K562 (cell line): ENCODE data around the gene ASIC1. TPM values are rescaled to one million over a fixed set of nuclear protein-coding genes. Genes with fewer than 3 reads are reported as not detected.

Experiments
- ATAC-seq: fragments of 200-7000 bp; cut with Tn5 transposase; 3 replicates; pipeline ENCODE4 v1.9.1; 2020; ENCODE audit warnings: moderate library complexity
- BruUV-seq: library from RNA; stranded (reverse); fragments of 400-500 nt; replicated peaks from 2 replicates; lab custom pipeline; 2021; lab: Mats Ljungman, UMichigan
- CTCF ChIA-PET: fragments of 300-600 bp; formaldehyde crosslinking; extraction: SDS; loops from one replicate; lab custom pipeline; 2021; ENCODE audit warnings: low intra/inter-chr PET ratio; lab: Yijun Ruan, JAX
- POLR2A ChIA-PET: fragments of 300-600, 350-650 bp; sonication (Branson Sonifier 250); formaldehyde crosslinking; extraction: SDS; loops from one replicate; lab custom pipeline; 2021; ENCODE audit warnings: antibody characterized with exemption, inconsistent platforms; lab: Yijun Ruan, JAX
- DNase-seq, 4 experiments: peaks; one replicate each; pipeline versions ENCODE4 v3.0.0 to v3.0.0-alpha.2; 2011 to 2018; ENCODE audit warnings: low spot score in 3 of 4, mixed read lengths in 3 of 4; ENCODE audit errors: extremely low read depth in 1 of 4
- FAIRE-seq: peaks from 2 replicates; lab custom pipeline; 2011; peaks lifted over from hg19 to GRCh38; lab: Jason Lieb, UNC
- H2AFZ ChIP-seq: 2 replicates; pipeline ENCODE4 v1.6.0; 2011; ENCODE audit warnings: low read depth, low read length, control low read depth, inconsistent platforms
- H3K27ac ChIP-seq: fragments of 200-600 bp; 3 replicates; pipeline ENCODE4 v1.8.0; 2011; ENCODE audit warnings: low read depth, mild to moderate bottlenecking, control low read depth, inconsistent platforms, low read length, moderate library complexity, mixed read lengths; ENCODE audit errors: extremely low read depth
- H3K27me3 ChIP-seq, 2 experiments: fragments of 300-600 bp in 1 of 2; 2 replicates in 1 of 2; 3 replicates in 1 of 2; pipeline versions ENCODE4 v1.6.0 to v1.8.0; 2011; ENCODE audit warnings: inconsistent platforms in 2 of 2, low read length in 2 of 2, mild to moderate bottlenecking in 1 of 2, mixed read lengths in 1 of 2, moderate library complexity in 1 of 2; ENCODE audit not compliant: control insufficient read depth in 2 of 2, insufficient read depth in 2 of 2
- H3K36me3 ChIP-seq: fragments of 300-600 bp; 3 replicates; pipeline ENCODE4 v1.8.0; 2011; ENCODE audit warnings: mild to moderate bottlenecking, low read length, inconsistent platforms; ENCODE audit not compliant: control insufficient read depth, insufficient read depth
- H3K4me1 ChIP-seq, 2 experiments: fragments of 200-600 bp in 1 of 2; replicated peaks in 1 of 2; 2 replicates in 1 of 2; 3 replicates in 1 of 2; pipeline versions ENCODE4 v1.5.1 to v1.8.0; 2011; ENCODE audit warnings: inconsistent platforms in 2 of 2, low read length in 2 of 2, mild to moderate bottlenecking in 1 of 2, mixed read lengths in 1 of 2, moderate library complexity in 1 of 2; ENCODE audit not compliant: control insufficient read depth in 2 of 2, insufficient read depth in 2 of 2
- H3K4me2 ChIP-seq: 2 replicates; pipeline ENCODE4 v1.6.1; 2011; ENCODE audit warnings: low read length, control low read depth, inconsistent platforms, mixed read lengths; ENCODE audit not compliant: insufficient read depth
- H3K4me3 ChIP-seq: fragments of 200-600 bp; sonication (generic), shearing (Covaris generic); 2 replicates; pipeline ENCODE4 v1.5.1; 2016; ENCODE audit warnings: control low read depth, inconsistent platforms
- H3K79me2 ChIP-seq: fragments of 200-600 bp; 3 replicates; pipeline ENCODE4 v1.8.0; 2011; ENCODE audit warnings: low read length, inconsistent platforms; ENCODE audit not compliant: control insufficient read depth, insufficient read depth
- H3K9ac ChIP-seq, 2 experiments: 2 replicates each; pipeline versions ENCODE4 v1.6.0 to v1.6.1; 2011; ENCODE audit warnings: low read depth in 2 of 2, low read length in 2 of 2, control low read depth in 1 of 2, inconsistent platforms in 1 of 2, mild to moderate bottlenecking in 1 of 2, mixed read lengths in 1 of 2; ENCODE audit not compliant: insufficient read depth in 1 of 2
- H3K9me1 ChIP-seq: one replicate; pipeline ENCODE4 v1.6.0; 2011; ENCODE audit warnings: inconsistent platforms, mild to moderate bottlenecking, low read length, moderate library complexity; ENCODE audit not compliant: control insufficient read depth, insufficient read depth
- H3K9me3 ChIP-seq: replicated peaks from 2 replicates; pipeline ENCODE4 v1.5.1; 2011; ENCODE audit warnings: low read depth, low read length, inconsistent platforms; ENCODE audit not compliant: control insufficient read depth, insufficient read depth
- H4K20me1 ChIP-seq: replicated peaks from 2 replicates; pipeline ENCODE4 v1.6.1; 2011; ENCODE audit warnings: low read length, inconsistent platforms, mixed read lengths; ENCODE audit not compliant: control insufficient read depth, insufficient read depth
- BCL6 ChIP-seq: fragments of 250-450 bp; sonication (Bioruptor Pico); IDR thresholded peaks from 2 replicates; pipeline ENCODE4 v1.4.0; 2020
- HEY1 ChIP-seq: fragments of 250-450 bp; sonication (Bioruptor Pico); IDR thresholded peaks from 2 replicates; pipeline ENCODE4 v1.5.0; 2020; ENCODE audit warnings: mild to moderate bottlenecking, moderate library complexity, borderline replicate concordance
- SIX5 ChIP-seq, 2 experiments: IDR thresholded peaks; 2 replicates each; pipeline ENCODE4 v1.6.1; 2011; ENCODE audit warnings: low read length in 2 of 2, borderline replicate concordance in 1 of 2, low read depth in 1 of 2, mild to moderate bottlenecking in 1 of 2, moderate library complexity in 1 of 2; ENCODE audit not compliant: insufficient read depth in 1 of 2
- SMAD1 ChIP-seq: fragments of 150-350 bp; IDR thresholded peaks from 2 replicates; pipeline ENCODE4 v1.6.1; 2014; ENCODE audit warnings: low read length, low read depth; ENCODE audit not compliant: partially characterized antibody
- TSC22D4 ChIP-seq: fragments of 450-650 bp; IDR thresholded peaks from 2 replicates; pipeline ENCODE4 v1.6.1; 2016; ENCODE audit warnings: missing genetic modification characterization, missing biosample characterization, control low read depth
- ZC3H11A ChIP-seq: IDR thresholded peaks from 2 replicates; pipeline ENCODE4 v1.6.1; 2012; ENCODE audit warnings: low read depth, low read length, improper control_type of control experiment
- ZNF253 ChIP-seq: fragments of 250-450 bp; sonication (Bioruptor Pico); conservative IDR thresholded peaks from 2 replicates; pipeline ENCODE4 v1.6.1; 2021; ENCODE audit warnings: mild to moderate bottlenecking
- ZNF57 ChIP-seq: fragments of 450-650 bp; formaldehyde crosslinking; IDR thresholded peaks from 2 replicates; pipeline ENCODE4 v1.4.0; 2020; ENCODE audit warnings: mild to moderate bottlenecking, moderate library complexity
- WGBS: fragments of 100-300 bp; shearing (Covaris generic); methylation state at CpG from one replicate; pipeline ENCODE4 v1.1.6; 2016; ENCODE audit warnings: low coverage, mixed read lengths; ENCODE audit not compliant: insufficient coverage; ENCODE audit errors: missing lambda C conversion rate; 5-methylcytosine and 5-hydroxymethylcytosine counted together
- in situ Hi-C: fragments of 300-500 bp; cut with MboI; formaldehyde crosslinking; loops from 4 replicates; pipeline ENCODE4 v1.15.0; 2018; ENCODE audit warnings: inconsistent platforms, mixed read lengths
- intact Hi-C: fragments of 100-400 bp; cut with micrococcal nuclease; formaldehyde crosslinking; loops from 2 replicates; pipeline ENCODE4 v1.14.2; 2022
- polyA plus RNA-seq, 8 experiments: library from polyadenylated mRNA; depleted of rRNA in 4 of 8; stranded (reverse) in 5 of 8; unstranded in 3 of 8; fragments of >200 nt; fragmentation: Nextera tagmentation in 2 of 8; fragmentation: Illumina TruSeq in 1 of 8; extraction: Ambion mirVana in 2 of 8; extraction: Trizol in 1 of 8; gene quantifications; 2 replicates each; pipeline versions ENCODE4 v1.2.1 to v1.2.3, GENCODE V29; 2011 to 2014; ENCODE audit warnings: inconsistent platforms in 1 of 8, missing spikeins in 1 of 8
- total RNA-seq, 7 experiments: library from RNA; depleted of rRNA in 6 of 7; stranded (reverse); fragments of >200 nt in 6 of 7; fragmentation: Illumina TruSeq in 2 of 7; extraction: Trizol in 2 of 7; gene quantifications; 2 replicates each; pipeline versions ENCODE4 v1.2.1 to v1.2.3, GENCODE V29; 2011 to 2021; ENCODE audit warnings: low replicate concordance in 1 of 7
- TF ChIP-seq, protein P1 (sequence below): sonication (generic); formaldehyde crosslinking; IDR thresholded peaks from 2 replicates; pipeline ENCODE4 v1.8.1; 2022; ENCODE audit warnings: missing genetic modification reagents

ASIC1 gene
- total and polyA plus RNA-seq, 9 of the 15 experiments (the other 6 are each of a cell fraction or from before 2014, with no cell fraction given) = 0.01 to 1.7 (median 0.45) TPM

DNA sequence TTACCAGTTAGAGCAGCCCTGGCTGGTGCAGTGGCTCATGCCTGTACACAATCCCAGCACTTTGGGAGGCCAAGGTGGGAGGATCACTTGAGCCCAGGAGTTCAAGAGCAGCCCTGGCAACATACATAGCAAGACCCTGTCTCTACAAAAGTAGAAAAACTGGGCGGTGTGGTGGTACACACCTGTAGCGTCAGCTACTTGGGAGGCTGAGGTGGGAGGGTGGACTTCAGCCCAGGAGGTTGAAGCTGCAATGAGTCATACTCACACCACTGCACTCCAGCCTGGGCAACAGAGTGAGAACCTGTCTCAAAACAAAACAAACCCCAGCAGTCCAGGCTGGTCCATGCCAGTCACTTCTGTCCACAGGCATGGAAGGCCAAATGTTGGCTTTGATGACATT is 62.0 kb downstream of the ASIC1 start:
- DNase-seq (no peak), FAIRE-seq (peak; percentile 61)
- WGBS = 100% methylated on average over 2 of the region's 2 CpGs
- Histone ChIP-seq H3K4me2 (no peak overlapping the region), H3K9ac (no peak overlapping the region)
- no TSS peak for BruUV-seq
- no peak for TF ChIP-seq SMAD1
- TF ChIP-seq ZNF253 = no peak
- TF ChIP-seq BCL6 = no peak
- no peak for TF ChIP-seq HEY1 (CRISPR knock-in tag)
- no peak for TF ChIP-seq SIX5 (IDR thresholded peaks at IDR 0.05; ENCODE audit: borderline replicate concordance in 1 of 2, insufficient read depth in 1 of 2, low read depth in 1 of 2, low read length in 2 of 2)
- TF ChIP-seq, protein P1, sequence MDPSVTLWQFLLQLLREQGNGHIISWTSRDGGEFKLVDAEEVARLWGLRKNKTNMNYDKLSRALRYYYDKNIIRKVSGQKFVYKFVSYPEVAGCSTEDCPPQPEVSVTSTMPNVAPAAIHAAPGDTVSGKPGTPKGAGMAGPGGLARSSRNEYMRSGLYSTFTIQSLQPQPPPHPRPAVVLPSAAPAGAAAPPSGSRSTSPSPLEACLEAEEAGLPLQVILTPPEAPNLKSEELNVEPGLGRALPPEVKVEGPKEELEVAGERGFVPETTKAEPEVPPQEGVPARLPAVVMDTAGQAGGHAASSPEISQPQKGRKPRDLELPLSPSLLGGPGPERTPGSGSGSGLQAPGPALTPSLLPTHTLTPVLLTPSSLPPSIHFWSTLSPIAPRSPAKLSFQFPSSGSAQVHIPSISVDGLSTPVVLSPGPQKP (CRISPR knock-in tag) = no peak
- TF ChIP-seq TSC22D4 (tag) = no peak
- no peak for TF ChIP-seq ZNF57 (CRISPR knock-in tag)
- TF ChIP-seq ZC3H11A = no peak
- TF ChIP-seq, all 486 proteins: peak for 0
- no peaks in the 10 kb centered on the region; the same call in 1 of the 2 replicates for H3K9me3 ChIP-seq
- H3K4me1 ChIP-seq = peaks cover 0 to 2% of the 10 kb centered on the region in 2 experiments; a peak in 1 of 5 replicates
- H2AFZ ChIP-seq = no peak overlapping the region
- H3K79me2 ChIP-seq = peaks cover 20% of the 10 kb centered on the region
- in situ Hi-C loops (no loop called here), intact Hi-C loops (no loop called here)
- ChIA-PET CTCF (no interaction called here), POLR2A (no interaction called here)
- no peak overlapping the region for H3K4me3 ChIP-seq
- H3K27ac ChIP-seq = no peak overlapping the region
- H4K20me1 ChIP-seq = no peaks in the 10 kb centered on the region
- H3K27me3 ChIP-seq = no peaks in the 10 kb centered on the region
- no peak for ATAC-seq
- H3K9me1 ChIP-seq = no peaks in the 10 kb centered on the region
- peaks cover 49% of the 10 kb centered on the region; the same call in 2 of the 3 replicates for H3K36me3 ChIP-seq
